RWPE1 (cell line): ENCODE results near the gene BBLN.

Source experiments
- CTCF ChIA-PET: fragments of 350-600 bp; sonication (Branson Sonifier 250); formaldehyde crosslinking; extraction: SDS; loops from one replicate; lab custom pipeline; 2021; lab: Yijun Ruan, JAX
- POLR2A ChIA-PET: fragments of 400-600 bp; formaldehyde crosslinking; extraction: SDS; loops from one replicate; lab custom pipeline; 2020; ENCODE audit warnings: antibody characterized with exemption; ENCODE audit not compliant: low non-redundant PET; lab: Yijun Ruan, JAX
- DNase-seq: peaks from one replicate; pipeline ENCODE4 v3.0.0; 2012; ENCODE audit warnings: low spot score
- H3K27ac ChIP-seq: fragments of 450-650 bp; 2 replicates; pipeline ENCODE4 v1.5.1; 2017
- CTCF ChIP-seq: fragments of 450-650 bp; conservative IDR thresholded peaks from 2 replicates; pipeline ENCODE4 v1.5.1; 2017; ENCODE audit warnings: low read depth, mild to moderate bottlenecking

Gene BBLN

DNA sequence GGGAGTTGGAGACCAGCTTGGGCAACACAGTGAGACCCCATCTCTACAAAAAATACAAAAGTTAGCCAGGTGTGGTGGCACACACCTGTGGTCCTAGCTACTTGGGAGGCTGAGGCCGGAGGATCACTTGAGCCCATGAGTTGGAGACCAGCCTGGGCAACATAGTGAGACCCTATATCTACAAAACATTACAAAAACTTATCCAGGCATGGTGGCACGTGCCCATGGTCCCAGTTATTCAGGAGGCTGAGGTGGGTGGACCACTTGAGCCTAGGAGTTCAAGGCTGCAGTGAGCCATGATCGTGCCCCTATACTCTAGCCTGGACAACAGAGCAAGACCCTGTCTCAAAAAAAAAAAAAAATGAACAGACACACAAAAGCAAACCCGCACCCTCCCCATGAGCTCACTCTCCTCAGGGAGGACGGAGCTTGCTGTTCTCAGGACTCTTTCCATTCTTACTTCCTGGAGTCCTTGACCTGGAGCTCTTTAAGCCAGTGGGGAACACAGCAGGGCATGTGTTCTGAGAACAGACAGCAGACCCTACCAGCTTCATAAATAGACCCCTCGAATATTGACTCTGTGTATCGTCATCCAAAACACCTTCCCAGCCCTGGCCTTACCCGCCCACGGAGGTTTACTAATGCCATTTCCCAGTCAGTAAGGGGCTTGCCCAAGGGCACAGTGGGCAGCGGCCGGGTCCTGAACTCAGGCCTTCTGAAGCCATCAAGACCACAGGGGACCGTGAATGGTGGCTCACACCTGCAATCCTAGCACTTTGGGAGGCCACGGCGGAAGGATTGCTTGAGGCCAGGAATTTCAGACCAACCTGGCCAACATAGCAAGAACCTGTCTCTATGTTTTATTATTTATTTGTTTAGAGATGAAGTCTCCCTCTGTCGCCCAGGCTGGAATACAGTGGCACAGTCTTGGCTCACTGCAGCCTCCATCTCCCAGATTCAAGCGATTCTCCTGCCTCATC is 43.7 kb upstream of the BBLN start:
- CTCF ChIA-PET, result interaction anchor here (0.5 to 6.1 kb wide), 10 partner anchors 9 to 1366 kb away, joined by 3 to 55 read pairs (median 4); partner anchors contain the start of gene BBLN
- peak overlapping the region; percentile 12 for H3K27ac ChIP-seq
- POLR2A ChIA-PET, result interaction anchor here (1.2 kb wide), 1 partner anchor 12 kb away, joined by 3 read pairs; no protein-coding TSS in a partner anchor
- DNase-seq, result no peak
- TF ChIP-seq CTCF, result no peak

DNA sequence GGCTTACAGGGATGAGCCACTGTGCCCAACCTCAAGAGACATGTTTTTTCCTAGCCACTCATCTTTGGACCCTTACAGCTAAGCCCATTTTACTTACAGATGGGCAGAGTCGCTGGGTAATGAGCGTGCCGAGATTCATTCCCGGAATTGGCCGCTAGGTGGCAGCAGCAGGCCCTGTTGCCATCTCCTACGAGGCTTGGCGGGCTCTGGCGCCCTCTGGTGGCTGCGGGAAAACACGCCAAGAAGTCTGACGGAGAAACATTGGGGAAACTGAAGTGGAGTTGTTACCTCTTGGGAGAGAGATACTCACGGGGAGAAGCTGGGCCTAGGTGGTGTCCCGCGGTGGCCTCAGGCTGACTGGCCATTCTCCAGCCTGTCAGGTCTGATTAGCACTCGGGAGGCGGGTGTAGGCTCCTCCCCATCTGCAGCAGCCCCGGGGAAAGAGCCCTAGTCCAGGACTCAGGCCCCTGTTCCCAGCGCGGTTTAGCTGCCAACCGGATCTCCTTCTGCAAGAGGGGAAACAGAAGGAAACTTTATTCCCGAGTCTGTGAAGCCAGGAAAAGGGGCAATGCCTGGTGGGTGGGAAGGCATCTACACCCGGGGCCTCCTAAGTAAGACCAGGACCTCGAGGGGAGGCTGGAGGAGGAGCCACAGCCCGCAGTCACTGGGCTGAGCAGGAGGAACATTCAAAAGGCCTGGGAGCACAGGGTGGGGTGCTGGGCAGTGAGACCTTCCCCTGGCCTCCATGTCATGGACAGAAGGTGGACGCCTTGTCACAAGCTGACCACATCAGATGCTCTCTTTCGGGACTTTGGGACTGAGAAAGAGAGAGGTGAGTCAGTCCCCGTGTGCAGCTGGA is 42.2 kb upstream of the BBLN start:
- peak overlapping the region; percentile 12 for H3K27ac ChIP-seq
- peak; percentile 88 for DNase-seq
- CTCF ChIA-PET, result interaction anchor here (0.5 to 6.1 kb wide), 49 partner anchors 9 to 745 kb away, joined by 3 to 55 read pairs (median 4); partner anchors contain the start of genes BBLN, NAIF1, PTGES2 and SLC25A25
- POLR2A ChIA-PET, result interaction anchor here (0.6 kb wide), 1 partner anchor 8 kb away, joined by 3 read pairs; no protein-coding TSS in a partner anchor
- TF ChIP-seq CTCF, result peak; percentile 100

DNA sequence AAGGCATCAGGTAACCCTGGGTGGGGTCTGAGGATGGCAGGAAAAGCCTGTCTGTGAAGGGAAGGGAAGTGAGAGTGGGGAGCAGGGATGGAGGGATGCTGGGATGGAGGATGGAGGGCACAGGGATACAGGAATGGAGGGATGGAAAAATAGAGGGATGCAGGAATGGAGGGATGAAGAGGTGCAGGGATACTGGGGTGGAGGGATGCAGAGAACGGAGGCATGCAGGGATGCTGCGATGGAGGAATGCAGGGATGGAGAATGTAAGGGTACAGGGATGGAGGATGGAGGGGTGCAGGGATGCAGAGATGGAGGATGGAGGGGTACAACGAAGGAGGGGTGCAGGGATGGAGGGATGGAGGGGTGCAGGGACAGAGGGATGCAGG is 41.6 kb upstream of the BBLN start:
- H3K27ac ChIP-seq, result peak overlapping the region; percentile 12; the same call in 1 of the 2 replicates
- POLR2A ChIA-PET, result interaction anchor here (0.6 kb wide), 1 partner anchor 9 kb away, joined by 3 read pairs; no protein-coding TSS in a partner anchor
- DNase-seq, result no peak
- no peak for TF ChIP-seq CTCF
- CTCF ChIA-PET, result interaction anchor here (0.6 to 6.1 kb wide), 16 partner anchors 9 to 394 kb away, joined by 3 to 55 read pairs (median 4); partner anchors contain the start of genes PTGES2 and ST6GALNAC6

DNA sequence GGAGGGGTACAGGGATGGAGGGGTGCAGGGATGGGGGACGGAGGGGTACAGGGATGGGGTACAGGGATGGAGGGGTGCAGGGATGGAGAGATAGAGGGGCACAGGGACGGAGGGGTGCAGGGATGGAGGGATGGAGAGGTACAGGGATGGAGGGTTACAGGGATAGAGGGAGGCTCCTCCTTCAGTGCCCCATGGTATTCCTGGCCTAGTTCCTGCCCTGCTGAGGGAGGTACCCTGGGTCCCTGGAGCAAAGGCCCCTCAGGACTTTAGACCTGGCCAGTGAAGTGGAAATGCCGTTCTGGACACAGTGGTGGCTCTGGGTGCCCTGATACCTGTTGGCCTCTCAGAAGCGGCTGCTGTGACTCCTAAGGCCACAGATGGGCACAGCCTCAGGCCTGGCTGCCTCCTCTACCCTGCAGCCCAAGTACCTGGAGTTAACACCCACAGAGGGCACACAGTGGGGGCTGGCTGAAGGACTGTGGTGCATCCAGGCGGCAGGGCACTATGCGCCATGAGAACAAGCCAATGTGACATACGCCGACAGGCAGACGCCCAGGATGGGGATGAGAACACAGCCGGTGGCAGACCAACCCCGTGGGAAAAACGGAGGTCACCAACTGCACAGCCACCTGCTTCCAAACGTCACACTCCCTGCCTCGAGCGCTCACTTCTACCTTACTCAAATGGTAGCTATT is 40.9 kb upstream of the BBLN start:
- H3K27ac ChIP-seq, result peak overlapping the region; percentile 42
- DNase-seq, result no peak
- ChIA-PET POLR2A (no interaction called here), CTCF (no interaction called here)
- no peak for TF ChIP-seq CTCF

DNA sequence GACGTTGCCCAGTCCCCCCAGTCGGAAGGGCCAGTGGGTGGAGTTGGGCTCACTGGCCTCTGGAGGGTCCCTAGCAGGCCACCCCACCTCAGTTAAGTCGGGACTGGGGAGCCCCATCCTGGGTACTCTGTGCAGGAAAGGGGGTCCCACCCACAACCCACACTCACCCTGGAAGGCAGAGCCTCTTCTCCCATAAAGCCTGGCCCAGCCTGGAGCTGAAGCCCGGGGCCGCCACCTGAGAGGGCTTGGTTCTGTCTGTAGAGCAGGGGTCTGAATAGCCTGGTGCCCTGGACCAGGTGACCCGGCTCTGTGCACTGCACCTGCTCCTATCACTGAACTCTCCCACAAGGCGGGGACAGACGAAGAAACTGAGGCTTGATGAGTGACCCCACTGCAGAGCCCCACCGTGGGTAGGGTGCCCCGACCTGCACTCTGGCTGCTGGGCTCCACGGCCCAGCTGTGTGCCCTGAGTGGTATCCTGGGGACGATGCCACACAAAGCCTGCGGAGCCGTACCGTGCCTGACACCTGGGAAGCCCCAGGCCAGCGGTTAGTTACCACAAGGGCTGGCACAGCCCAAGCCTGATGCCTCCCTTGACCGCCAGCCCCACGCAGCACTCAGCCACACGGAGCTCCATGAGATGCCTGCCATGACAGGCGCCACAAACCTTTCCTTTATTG is 39.9 kb upstream of the BBLN start:
- CTCF ChIA-PET, result no interaction called here
- POLR2A ChIA-PET, result no interaction called here
- H3K27ac ChIP-seq, result peak overlapping the region; percentile 42
- TF ChIP-seq CTCF, result no peak
- no peak for DNase-seq
